Adipose tissue (tissue), 3 donors: ENCODE results near the gene KRT6C. TPM values are rescaled to one million over a fixed set of nuclear protein-coding genes. Genes with fewer than 3 reads are reported as not detected.

ENCODE experiments used
- H3K27ac ChIP-seq: one replicate; pipeline ENCODE4 v1.5.1; 2013; ENCODE audit warnings: low read depth, low read length
- WGBS, 3 donors: extraction: QIAGEN DNeasy Blood & Tissue Kit; methylation state at CpG; one replicate each; pipeline ENCODE4 v1.1.7; 2013; 5-methylcytosine and 5-hydroxymethylcytosine counted together
- polyA plus RNA-seq, 3 donors: library from polyadenylated mRNA; stranded (reverse); fragments of 200-250 nt; gene quantifications; one replicate each; pipeline ENCODE4 v1.2.3, GENCODE V29; 2013
- donor health status: healthy with polysubstance abuse.
- donor health status: Bipolar disorder and iron deficiency.
- donor health status: healthy.

Gene KRT6C
- polyA plus RNA-seq, 3 donors: 0.56 TPM; not detected in 2

- no peak overlapping the region for H3K27ac ChIP-seq
- 47 to 73% (median 49%) methylated on average over 6 of the region's 6 CpGs for WGBS, 3 donors
Observed at GRCh38 chr12:52423035-52423434, 50.6 kb downstream of the KRT6C start.

GRCh38 chr12:52419656-52420055 is 53.9 kb downstream of the KRT6C start:
- 53 to 80% (median 56%) methylated on average over 1 of the region's 1 CpG for WGBS, 3 donors
- H3K27ac ChIP-seq: no peak overlapping the region

- H3K27ac ChIP-seq: no peak overlapping the region
- WGBS, 3 donors: 85 to 89% (median 86%) methylated on average over 4 of the region's 4 CpGs
Observed at GRCh38 chr12:52418576-52419110, 55.0 kb downstream of the KRT6C start.

Other genes with a start within 250 kb of the KRT6C start
- 10 to 100 TPM in 2 of 3 donors, 1 to 10 TPM in 1; 9.5 to 51.5 (median 18.1) TPM for gene KRT7, start 240.6 kb downstream of the KRT6C start, polyA plus RNA-seq
- gene KRT86, start 199.2 kb downstream of the KRT6C start, polyA plus RNA-seq: 1 to 10 TPM in 1 of 3 donors, not detected in 2; 1.2 TPM
- under 1 TPM in 2 of 3 donors, not detected in 1; 0.04 to 0.34 TPM for gene KRT81, start 182.3 kb downstream of the KRT6C start, polyA plus RNA-seq
- gene KRT83, start 152.4 kb downstream of the KRT6C start, polyA plus RNA-seq: not detected
- gene KRT85, start 106.3 kb downstream of the KRT6C start, polyA plus RNA-seq: not detected
- gene KRT84, start 88.2 kb downstream of the KRT6C start, polyA plus RNA-seq: not detected
- gene KRT82, start 67.5 kb downstream of the KRT6C start, polyA plus RNA-seq: not detected
- under 1 TPM in 1 of 3 donors, not detected in 2; 0.11 TPM for gene KRT75, start 39.4 kb downstream of the KRT6C start, polyA plus RNA-seq
- gene KRT6B, start 21.7 kb downstream of the KRT6C start, polyA plus RNA-seq: under 1 TPM in 2 of 3 donors, not detected in 1; 0.05 to 0.85 TPM
- gene KRT6A, start 19.5 kb upstream of the KRT6C start, polyA plus RNA-seq: 1 to 10 TPM in 1 of 3 donors, under 1 TPM in 1, not detected in 1; 0.43 to 9.1 TPM
- gene KRT5, start 46.6 kb upstream of the KRT6C start, polyA plus RNA-seq: 10 to 100 TPM in 1 of 3 donors, 1 to 10 TPM in 1, under 1 TPM in 1; 0.99 to 12.1 (median 1.8) TPM
- gene KRT71, start 79.3 kb upstream of the KRT6C start, polyA plus RNA-seq: not detected
- gene KRT74, start 100.0 kb upstream of the KRT6C start, polyA plus RNA-seq: not detected
- under 1 TPM; 0.13 to 0.34 (median 0.21) TPM for gene KRT72, start 127.7 kb upstream of the KRT6C start, polyA plus RNA-seq
- under 1 TPM in 2 of 3 donors, not detected in 1; 0.07 to 0.09 TPM for gene KRT73, start 144.8 kb upstream of the KRT6C start, polyA plus RNA-seq
- not detected for gene KRT2, start 178.4 kb upstream of the KRT6C start, polyA plus RNA-seq
- gene KRT1, start 206.6 kb upstream of the KRT6C start, polyA plus RNA-seq: not detected
- under 1 TPM in 2 of 3 donors, not detected in 1; 0.01 to 0.08 TPM for gene KRT77, start 229.7 kb upstream of the KRT6C start, polyA plus RNA-seq